Epithelial cell of proximal tubule (primary cell): Measurements from ENCODE around the gene TACC3. TPM values are rescaled to one million over a fixed set of nuclear protein-coding genes. Genes with fewer than 3 reads are reported as not detected.

Experiments used
- DNase-seq: peaks from one replicate; pipeline ENCODE4 v3.0.0-alpha.2; 2011; ENCODE audit warnings: low read depth
- H3K4me3 ChIP-seq: 2 replicates; pipeline ENCODE4 v1.5.1; 2011; ENCODE audit warnings: low read depth, mild to moderate bottlenecking, low read length
- total RNA-seq: library from RNA; depleted of rRNA; stranded (reverse); fragments of >200 nt; gene quantifications from 2 replicates; pipeline ENCODE4 v1.2.3, GENCODE V29; 2015
- TF ChIP-seq, protein P1 (sequence below): conservative IDR thresholded peaks from 2 replicates; pipeline ENCODE4 v1.5.1; 2012; ENCODE audit warnings: low read depth, mild to moderate bottlenecking, low read length

TACC3 gene
- total RNA-seq, 1 donor from 2014 or later, result 94.4 TPM

DNA sequence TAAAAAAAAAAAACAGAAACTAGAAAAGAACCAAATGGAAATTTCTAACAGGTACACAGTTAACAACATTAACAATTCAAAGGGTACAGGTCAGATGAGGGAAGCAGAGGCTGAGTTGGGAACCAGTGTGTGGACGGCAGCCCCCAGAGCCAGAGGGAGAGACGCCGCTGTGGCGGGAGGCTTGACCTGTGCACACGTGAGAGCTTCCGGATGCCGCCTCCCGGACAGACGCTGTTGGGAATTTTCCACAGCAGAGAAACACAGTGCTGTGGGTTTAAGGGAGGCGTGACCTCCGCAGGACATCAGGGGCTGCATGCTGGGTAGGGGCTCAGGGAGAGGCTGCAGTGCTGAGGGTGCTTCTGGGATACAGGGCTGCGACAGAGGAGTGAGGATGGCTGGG, 22.2 kb downstream of the TACC3 start:
- TF ChIP-seq, protein P1, sequence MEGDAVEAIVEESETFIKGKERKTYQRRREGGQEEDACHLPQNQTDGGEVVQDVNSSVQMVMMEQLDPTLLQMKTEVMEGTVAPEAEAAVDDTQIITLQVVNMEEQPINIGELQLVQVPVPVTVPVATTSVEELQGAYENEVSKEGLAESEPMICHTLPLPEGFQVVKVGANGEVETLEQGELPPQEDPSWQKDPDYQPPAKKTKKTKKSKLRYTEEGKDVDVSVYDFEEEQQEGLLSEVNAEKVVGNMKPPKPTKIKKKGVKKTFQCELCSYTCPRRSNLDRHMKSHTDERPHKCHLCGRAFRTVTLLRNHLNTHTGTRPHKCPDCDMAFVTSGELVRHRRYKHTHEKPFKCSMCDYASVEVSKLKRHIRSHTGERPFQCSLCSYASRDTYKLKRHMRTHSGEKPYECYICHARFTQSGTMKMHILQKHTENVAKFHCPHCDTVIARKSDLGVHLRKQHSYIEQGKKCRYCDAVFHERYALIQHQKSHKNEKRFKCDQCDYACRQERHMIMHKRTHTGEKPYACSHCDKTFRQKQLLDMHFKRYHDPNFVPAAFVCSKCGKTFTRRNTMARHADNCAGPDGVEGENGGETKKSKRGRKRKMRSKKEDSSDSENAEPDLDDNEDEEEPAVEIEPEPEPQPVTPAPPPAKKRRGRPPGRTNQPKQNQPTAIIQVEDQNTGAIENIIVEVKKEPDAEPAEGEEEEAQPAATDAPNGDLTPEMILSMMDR, result no peak
- H3K4me3 ChIP-seq, result no peak overlapping the region
- no peak for DNase-seq

DNA sequence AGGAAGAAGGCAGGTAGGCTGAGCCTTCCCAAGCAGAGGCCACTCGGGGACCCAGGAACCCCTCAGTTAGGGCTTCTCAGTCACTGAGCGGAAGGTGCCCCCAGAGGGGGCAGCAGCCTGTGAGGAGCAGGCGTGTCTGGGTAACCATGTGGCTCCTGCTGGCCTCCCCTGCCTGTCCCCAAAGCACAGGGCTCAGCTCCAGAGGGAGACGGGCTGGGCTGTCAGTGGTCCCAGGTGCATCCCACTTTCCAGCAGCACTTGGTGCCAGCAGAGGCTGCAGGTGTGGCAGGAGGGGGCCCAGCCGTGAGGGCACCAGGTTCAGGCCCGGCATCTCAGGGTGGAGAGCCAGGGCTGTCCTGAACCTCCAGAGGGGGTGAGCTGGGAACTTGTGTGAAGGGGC, 22.7 kb downstream of the TACC3 start:
- TF ChIP-seq, protein P1, result no peak
- DNase-seq, result no peak
- no peak overlapping the region for H3K4me3 ChIP-seq

DNA sequence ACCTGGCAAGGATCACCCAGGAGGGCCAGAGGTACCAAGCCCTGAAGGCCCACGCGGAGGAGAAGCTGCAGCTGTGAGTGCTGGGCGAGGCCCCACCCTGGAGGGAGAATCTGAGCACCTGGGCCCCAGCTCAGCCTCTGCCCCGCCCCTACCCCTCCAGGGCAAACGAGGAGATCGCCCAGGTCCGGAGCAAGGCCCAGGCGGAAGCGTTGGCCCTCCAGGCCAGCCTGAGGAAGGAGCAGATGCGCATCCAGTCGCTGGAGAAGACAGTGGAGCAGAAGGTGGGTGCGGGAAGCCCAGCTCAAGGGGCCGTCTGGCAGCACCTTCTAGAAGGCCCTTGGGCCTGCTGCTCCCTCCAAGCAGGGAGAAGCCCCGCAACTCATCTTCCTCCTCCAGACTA, 23.2 kb downstream of the TACC3 start:
- DNase-seq, result no peak
- TF ChIP-seq, protein P1, result no peak
- no peak overlapping the region for H3K4me3 ChIP-seq

DNA sequence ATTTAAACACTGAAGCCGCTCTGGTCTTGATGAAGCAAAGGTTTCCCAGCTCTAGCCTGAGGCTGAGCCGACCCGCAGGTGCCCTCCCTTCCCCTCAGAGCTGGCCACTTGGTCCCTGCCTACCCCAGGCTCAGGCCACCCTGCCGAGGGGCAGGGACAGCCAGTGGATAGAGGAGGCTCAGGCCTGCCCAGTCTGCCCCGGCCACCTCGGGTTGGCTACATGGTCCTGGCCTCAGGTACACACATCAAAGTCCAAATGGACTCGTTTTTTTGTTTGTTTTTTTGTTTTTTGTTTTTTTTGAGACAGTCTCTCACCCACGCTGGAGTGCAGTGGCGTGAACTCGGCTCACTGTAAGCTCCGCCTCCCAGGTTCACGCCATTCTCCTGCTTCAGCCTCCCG, 23.8 kb downstream of the TACC3 start:
- DNase-seq, result no peak
- H3K4me3 ChIP-seq, result no peak overlapping the region
- TF ChIP-seq, protein P1, result no peak

DNA sequence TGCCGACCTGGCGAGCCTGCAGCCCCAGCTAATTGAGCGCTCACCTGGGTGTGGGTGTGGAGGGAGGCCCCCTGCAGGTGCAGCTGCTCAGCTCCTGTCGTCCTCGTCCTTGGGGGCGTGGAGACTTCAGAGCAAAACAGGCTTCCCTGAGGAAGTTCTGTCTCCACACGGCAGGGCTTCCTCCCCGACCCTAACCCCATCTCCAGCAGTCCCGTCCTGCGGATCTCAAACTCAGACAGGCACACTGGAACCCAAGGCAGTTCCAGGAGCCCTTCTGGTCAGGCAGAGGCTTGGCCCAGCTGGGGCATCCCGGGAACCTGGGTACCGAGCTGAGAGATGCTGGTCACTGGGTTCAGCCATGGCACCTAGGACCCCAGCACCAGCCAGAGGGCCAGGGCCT, 24.4 kb downstream of the TACC3 start:
- H3K4me3 ChIP-seq, result no peak overlapping the region
- TF ChIP-seq, protein P1, result no peak
- no peak for DNase-seq

DNA sequence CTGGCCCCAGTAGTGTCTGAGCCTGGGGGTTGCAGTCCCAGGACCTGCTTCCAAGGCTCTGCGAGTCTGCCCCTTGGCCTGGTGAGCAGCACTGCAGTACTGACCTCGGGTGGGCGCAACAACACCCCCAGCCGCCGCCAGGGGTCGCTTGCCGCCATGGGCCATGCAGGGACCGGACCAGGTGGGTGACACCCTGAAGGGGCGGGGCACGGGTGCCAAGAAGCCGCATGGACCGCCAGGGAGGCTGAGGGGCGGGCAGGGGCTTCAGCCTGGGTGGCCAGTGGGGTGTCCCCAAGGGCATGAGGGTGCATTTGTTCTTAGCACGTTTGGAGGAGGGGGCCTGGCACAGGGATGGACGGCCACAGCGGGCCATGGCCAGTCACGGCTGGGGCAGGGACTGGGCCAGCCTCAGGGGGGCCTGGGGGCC, 25.0 kb downstream of the TACC3 start:
- no peak for DNase-seq
- TF ChIP-seq, protein P1, result peak; percentile 79
- no peak overlapping the region for H3K4me3 ChIP-seq

DNA sequence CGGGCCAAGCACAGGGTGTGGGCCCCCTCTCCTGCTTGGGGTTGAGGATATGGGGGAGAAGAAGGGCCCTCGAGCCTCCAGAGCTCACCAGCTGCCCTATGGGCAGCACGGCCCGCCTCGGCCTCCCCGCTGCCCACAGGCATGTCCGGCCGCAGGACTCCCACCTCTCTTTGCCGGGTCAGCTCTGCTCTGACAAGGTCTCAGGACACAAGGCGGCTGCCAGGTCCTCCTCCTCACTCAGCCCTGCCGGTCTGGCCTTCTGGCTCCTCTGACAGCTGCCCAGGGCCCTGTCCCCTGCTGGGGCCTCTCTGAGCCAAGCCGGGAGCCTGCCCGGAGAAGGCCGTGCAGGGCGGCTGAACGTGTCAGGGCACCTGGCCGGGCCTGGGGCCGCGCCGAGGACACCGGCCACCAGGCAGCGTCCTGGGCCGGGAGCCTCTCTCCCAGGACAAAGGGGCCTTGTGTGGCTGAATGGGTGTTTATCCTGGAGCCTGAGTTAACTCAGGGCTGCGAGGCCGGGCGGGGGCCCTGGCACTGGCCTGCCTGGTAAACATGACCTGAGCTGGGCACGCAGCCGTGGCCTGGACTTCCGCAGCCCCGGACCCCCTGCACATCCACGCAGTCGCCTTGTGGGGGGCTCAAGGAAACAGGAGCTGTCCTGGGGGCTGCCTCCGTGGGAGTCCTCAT, 25.7 kb downstream of the TACC3 start:
- H3K4me3 ChIP-seq, result no peak overlapping the region
- DNase-seq, result no peak
- TF ChIP-seq, protein P1, result no peak
